GM19467 (cell line): ENCODE results near the gene TEAD4.
"Not testable (repeated sequence)": the region's sequence is repeated elsewhere in the genome, so short reads cannot be mapped to it uniquely, and the experiment has no call there.

Source experiments
- ATAC-seq: cut with Tn5 transposase; IDR thresholded peaks from one replicate; pipeline ENCODE4 v1.9.1; 2021; ENCODE audit warnings: mild to moderate bottlenecking, moderate library complexity; ENCODE audit not compliant: unreplicated experiment

Gene TEAD4

GRCh38 chr12:3045494-3045893 lies 86.3 kb downstream of the TEAD4 start:
- ATAC-seq: no peak

GRCh38 chr12:3045989-3046388 lies 86.8 kb downstream of the TEAD4 start:
- ATAC-seq: no peak

DNA sequence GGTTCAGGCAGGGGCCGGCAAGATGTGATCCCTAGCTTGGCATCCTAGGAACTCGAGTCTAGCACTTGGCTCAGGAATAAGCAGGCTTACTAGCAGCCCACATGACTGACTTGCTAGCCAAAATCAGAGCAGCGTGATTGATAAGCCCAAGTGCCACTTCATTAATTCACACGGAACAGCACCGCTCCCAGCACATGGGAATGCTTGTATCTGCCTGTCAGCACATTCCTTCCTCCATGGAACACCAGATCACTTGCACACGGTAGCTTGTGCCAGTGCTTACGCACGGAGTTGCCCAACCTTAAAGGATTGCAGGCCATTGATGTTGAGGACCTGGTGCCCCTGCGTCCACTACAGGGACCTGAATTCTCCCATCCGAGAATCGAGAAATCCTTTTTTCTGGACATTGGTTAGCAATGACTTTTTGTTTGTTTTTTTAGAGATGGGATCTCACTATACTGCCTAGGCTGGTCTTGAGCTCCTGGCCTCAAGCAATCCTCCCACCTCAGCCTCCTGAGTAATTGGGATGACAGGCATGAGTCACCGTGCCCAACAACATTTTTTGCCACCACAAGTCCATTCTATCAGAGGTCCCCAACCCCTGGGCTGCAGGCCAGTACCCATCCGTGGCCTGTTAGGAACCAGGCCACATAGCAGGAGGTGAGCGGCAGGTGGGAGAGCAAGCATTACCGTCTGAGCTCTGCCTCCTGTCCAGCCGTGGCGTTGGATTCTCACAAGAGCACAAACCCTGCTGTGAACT lies 87.4 kb downstream of the TEAD4 start:
- no peak for ATAC-seq

GRCh38 chr12:3047961-3048360 lies 88.8 kb downstream of the TEAD4 start:
- no peak for ATAC-seq

GRCh38 chr12:3048540-3048939 lies 89.3 kb downstream of the TEAD4 start:
- no peak for ATAC-seq

- no peak for ATAC-seq
Observed at GRCh38 chr12:3049176-3049575, 90.0 kb downstream of the TEAD4 start.

GRCh38 chr12:3049611-3050249 lies 90.5 kb downstream of the TEAD4 start:
- no peak for ATAC-seq

DNA sequence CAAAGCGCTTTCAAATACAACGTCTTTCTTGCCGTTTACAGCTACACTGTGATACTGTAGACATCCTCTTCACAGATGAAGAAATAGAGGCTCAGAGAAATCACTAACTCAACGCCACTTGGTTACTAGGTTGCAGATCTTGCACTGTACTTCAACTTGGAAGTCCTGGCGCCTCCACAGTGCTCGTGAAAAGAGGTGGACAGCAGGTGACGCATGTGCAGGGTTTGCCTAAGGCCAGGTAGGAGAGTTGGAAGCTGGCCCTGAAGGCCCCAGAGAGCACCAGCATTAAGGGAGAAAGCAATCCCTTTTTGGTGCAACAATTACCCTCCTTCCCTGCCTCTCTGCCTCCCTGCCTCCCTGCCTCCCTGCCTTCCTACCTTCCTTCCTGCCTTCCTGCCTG lies 95.2 kb downstream of the TEAD4 start:
- ATAC-seq: no peak

- no peak for ATAC-seq
Observed at GRCh38 chr12:3055026-3055703, 96.0 kb downstream of the TEAD4 start.

GRCh38 chr12:3055704-3056467 lies 96.7 kb downstream of the TEAD4 start:
- ATAC-seq: no peak

DNA sequence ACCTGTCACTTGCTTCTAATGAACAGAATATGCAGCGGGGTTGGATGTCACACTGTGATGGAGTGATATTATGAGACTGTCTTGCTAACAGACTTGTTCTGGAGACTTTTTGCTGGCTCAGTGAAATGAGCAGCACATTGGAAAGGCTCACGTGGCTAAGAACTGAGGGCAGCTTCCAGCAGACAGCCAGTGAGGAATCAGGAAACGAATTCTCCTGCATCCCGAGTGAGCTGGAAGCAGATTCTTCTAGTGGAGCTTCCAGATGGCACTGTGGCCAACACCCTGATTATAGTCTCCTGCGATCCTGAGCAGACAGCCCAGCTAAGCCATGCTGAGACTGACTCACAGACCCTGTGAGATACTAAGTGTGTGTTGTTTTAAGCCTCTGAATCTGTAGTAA lies 101.9 kb downstream of the TEAD4 start:
- ATAC-seq: no peak

DNA sequence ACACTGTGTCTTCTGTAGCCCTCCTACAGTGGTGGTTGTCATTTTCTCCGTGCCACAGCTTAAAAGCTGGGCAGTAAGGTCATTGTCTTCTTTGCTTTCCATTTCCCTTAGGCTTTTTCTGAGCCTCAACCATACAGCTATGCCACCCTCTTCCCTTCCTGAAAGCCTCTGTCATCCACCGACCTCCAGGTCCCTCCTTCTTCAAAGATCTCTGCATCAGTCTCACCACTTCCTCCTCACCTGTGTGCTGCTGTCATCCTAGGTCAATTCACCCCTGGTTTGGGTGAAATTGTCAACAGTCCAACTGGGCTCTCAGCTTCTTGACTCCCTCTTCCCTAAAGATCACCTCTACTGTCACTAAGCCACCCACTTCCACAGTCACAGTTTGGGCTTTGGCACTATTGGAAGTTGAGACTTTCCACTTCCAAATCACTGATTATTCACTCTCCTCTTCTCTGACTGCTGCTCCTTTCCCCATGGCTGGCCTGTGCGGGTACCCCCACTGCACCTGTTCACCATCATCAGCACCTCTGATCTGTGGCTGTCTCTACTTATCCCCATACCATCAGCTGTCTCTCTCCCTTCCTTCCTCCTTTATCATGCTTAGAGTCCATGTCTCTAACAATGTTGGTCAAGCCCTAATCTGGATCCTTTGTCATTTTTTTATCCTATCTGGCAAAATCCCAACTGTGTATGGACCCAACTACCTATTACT lies 102.5 kb downstream of the TEAD4 start:
- ATAC-seq: no peak

DNA sequence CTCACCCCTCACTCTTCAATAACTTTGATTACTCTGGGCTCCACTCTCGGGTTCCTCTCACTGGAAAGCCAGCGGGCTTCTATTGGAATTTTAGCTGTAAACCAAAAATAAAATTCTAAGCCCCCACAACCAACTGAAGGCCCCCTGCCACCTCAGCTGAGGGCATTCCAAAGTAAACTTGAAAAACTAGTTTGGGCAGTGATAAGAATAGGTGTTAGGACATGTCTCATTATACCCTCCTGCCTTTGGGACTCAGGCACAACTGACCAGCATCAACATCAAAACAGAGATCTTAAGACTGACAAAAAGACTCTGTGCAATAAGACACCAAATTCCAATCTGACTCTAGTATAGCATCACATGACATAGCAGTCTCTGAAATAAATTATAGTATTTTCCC lies 106.1 kb downstream of the TEAD4 start:
- ATAC-seq: no peak

GRCh38 chr12:3065846-3066245 lies 106.6 kb downstream of the TEAD4 start:
- ATAC-seq: not testable (repeated sequence)

GRCh38 chr12:3069714-3070113 lies 110.5 kb downstream of the TEAD4 start:
- ATAC-seq: no peak

GRCh38 chr12:3071107-3071506 lies 111.9 kb downstream of the TEAD4 start:
- ATAC-seq: no peak

DNA sequence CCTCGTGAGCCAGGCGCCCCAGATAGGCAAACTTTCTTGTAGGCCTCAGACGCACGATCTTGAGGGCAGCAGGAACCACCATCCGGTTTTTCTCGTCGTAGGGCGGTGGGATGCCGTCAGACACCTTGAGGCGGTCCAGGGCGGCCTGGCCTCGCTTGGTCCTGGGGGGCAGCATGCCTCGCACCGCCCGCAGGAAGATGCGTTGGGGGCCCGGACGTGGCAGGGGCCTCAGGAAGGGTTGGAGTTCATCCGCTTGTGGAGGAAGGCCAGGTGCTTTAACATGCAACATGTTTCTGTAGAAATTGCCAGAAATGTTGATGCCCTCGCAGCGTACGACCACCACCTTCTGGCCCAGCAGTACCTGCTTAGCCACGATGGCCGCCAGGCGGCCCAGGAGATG lies 112.5 kb downstream of the TEAD4 start:
- ATAC-seq: no peak

GRCh38 chr12:3073438-3074250 lies 114.4 kb downstream of the TEAD4 start:
- no peak for ATAC-seq

- ATAC-seq: no peak
Observed at GRCh38 chr12:3075315-3075714, 116.1 kb downstream of the TEAD4 start.
